BLaER1 (cell line): ENCODE results near the gene CHCHD3.

ENCODE experiments used
- H3K27ac ChIP-seq: shearing (Covaris generic); formaldehyde crosslinking; 2 replicates; pipeline ENCODE4 v1.8.1; 2022
- H3K27me3 ChIP-seq: shearing (Covaris generic); formaldehyde crosslinking; 2 replicates; pipeline ENCODE4 v1.8.1; 2022
- H3K36me3 ChIP-seq: shearing (Covaris generic); formaldehyde crosslinking; 2 replicates; pipeline ENCODE4 v1.8.1; 2022
- H3K4me1 ChIP-seq: shearing (Covaris generic); formaldehyde crosslinking; 2 replicates; pipeline ENCODE4 v1.8.1; 2022
- H3K4me2 ChIP-seq: shearing (Covaris generic); formaldehyde crosslinking; 2 replicates; pipeline ENCODE4 v1.8.1; 2022
- H3K4me3 ChIP-seq: shearing (Covaris generic); formaldehyde crosslinking; 2 replicates; pipeline ENCODE4 v1.8.1; 2022
- H3K9ac ChIP-seq: shearing (Covaris generic); formaldehyde crosslinking; 2 replicates; pipeline ENCODE4 v1.8.1; 2022
- H3K9me3 ChIP-seq: shearing (Covaris generic); formaldehyde crosslinking; 2 replicates; pipeline ENCODE4 v1.8.1; 2022
- H4K20me1 ChIP-seq: shearing (Covaris generic); formaldehyde crosslinking; 2 replicates; pipeline ENCODE4 v1.8.1; 2022
- Cebpa-rat ChIP-seq: shearing (Covaris generic); IDR thresholded peaks from 2 replicates; pipeline ENCODE4 v1.8.1; 2022

The CHCHD3 gene

DNA sequence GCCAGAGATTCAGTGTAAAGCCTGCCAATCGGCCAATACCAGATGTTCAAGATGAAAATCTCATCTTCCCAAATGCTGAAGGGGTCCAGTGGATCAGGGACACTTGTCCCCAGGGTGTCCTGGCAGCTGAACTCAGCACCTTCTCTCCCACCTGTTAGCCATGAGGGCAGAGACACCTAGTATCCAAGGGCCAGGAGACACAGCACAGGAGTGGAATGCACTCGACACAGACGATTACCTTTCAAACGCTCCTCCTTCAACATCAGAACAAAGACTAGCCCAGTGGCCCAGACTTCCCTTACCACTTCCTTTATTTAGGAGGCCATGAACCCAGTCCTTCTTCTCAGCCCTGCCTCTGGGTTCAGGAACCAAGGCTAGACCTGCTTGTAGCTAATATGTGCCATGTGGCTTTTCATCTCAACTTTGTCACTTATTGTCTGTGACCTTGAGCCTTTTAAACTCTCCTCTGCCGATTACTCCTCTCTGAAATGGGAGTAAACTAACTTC is 325.4 kb downstream of the CHCHD3 start:
- H3K27ac ChIP-seq: no peak overlapping the region
- no peak overlapping the region for H3K4me3 ChIP-seq
- no peak for TF ChIP-seq Cebpa-rat
- no peak overlapping the region for H3K9ac ChIP-seq
- peak overlapping the region; percentile 5 for H3K4me2 ChIP-seq
- peaks cover 17% of the 10 kb centered on the region for H3K4me1 ChIP-seq
- H3K36me3 ChIP-seq: no peaks in the 10 kb centered on the region
- H3K9me3 ChIP-seq: no peaks in the 10 kb centered on the region
- no peaks in the 10 kb centered on the region for H4K20me1 ChIP-seq
- H3K27me3 ChIP-seq: no peaks in the 10 kb centered on the region

- Histone ChIP-seq H3K36me3 (no peaks in the 10 kb centered on the region), H3K27me3 (no peaks in the 10 kb centered on the region), H3K4me2 (peak overlapping the region; percentile 5), H3K4me1 (peaks cover 22% of the 10 kb centered on the region), H3K4me3 (no peak overlapping the region), H3K9ac (no peak overlapping the region), H4K20me1 (no peaks in the 10 kb centered on the region), H3K27ac (no peak overlapping the region), H3K9me3 (no peaks in the 10 kb centered on the region)
- no peak for TF ChIP-seq Cebpa-rat
Measured at GRCh38 chr7:132755538-132756483, 326.1 kb downstream of the CHCHD3 start.

GRCh38 chr7:132752431-132752830 is 329.5 kb downstream of the CHCHD3 start:
- TF ChIP-seq Cebpa-rat: no peak
- Histone ChIP-seq H3K9ac (no peak overlapping the region), H3K27me3 (no peaks in the 10 kb centered on the region), H3K9me3 (no peaks in the 10 kb centered on the region), H3K4me1 (peaks cover 35% of the 10 kb centered on the region), H3K4me3 (no peak overlapping the region), H3K36me3 (no peaks in the 10 kb centered on the region), H4K20me1 (no peaks in the 10 kb centered on the region), H3K27ac (no peak overlapping the region), H3K4me2 (no peak overlapping the region)

- Histone ChIP-seq H3K36me3 (no peaks in the 10 kb centered on the region), H3K9ac (no peak overlapping the region), H3K9me3 (no peaks in the 10 kb centered on the region), H3K27ac (no peak overlapping the region), H4K20me1 (no peaks in the 10 kb centered on the region), H3K4me1 (peaks cover 28% of the 10 kb centered on the region), H3K4me2 (no peak overlapping the region), H3K4me3 (no peak overlapping the region), H3K27me3 (no peaks in the 10 kb centered on the region)
- TF ChIP-seq Cebpa-rat: no peak
Measured at GRCh38 chr7:132751244-132751647, 330.6 kb downstream of the CHCHD3 start.

GRCh38 chr7:132750530-132751217 is 331.2 kb downstream of the CHCHD3 start:
- no peak overlapping the region for H3K9ac ChIP-seq
- H3K4me3 ChIP-seq: no peak overlapping the region

DNA sequence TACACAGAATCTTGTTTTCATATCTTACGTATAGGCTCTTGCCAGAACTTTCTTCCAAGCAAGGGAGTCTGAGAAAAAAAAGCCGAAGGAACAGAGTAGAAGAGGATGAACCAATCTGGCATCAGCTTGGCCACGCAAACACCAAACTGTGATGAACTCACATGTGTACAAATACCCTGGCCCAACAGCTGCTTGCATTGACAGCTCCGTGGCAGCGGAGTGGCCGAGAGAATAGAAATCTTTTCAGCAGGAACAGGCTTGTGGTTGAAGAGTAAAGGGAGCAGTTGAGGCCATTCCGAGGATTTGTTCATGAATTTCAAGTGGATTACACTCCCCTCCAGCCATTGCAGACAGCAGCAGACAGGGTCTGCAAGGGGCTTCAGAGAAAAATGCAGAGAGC is 331.8 kb downstream of the CHCHD3 start:
- no peaks in the 10 kb centered on the region for H3K9me3 ChIP-seq
- H3K27me3 ChIP-seq: no peaks in the 10 kb centered on the region
- H3K4me2 ChIP-seq: peak overlapping the region; percentile 37

More at GRCh38 chr7:132750530-132751217, 331.2 kb downstream of the CHCHD3 start:
- H3K27ac ChIP-seq: no peak overlapping the region
- peak overlapping the region; percentile 37 for H3K4me2 ChIP-seq
- peaks cover 25% of the 10 kb centered on the region for H3K4me1 ChIP-seq
- H4K20me1 ChIP-seq: no peaks in the 10 kb centered on the region
- H3K9me3 ChIP-seq: no peaks in the 10 kb centered on the region
- H3K27me3 ChIP-seq: no peaks in the 10 kb centered on the region
- TF ChIP-seq Cebpa-rat: no peak
- no peaks in the 10 kb centered on the region for H3K36me3 ChIP-seq

GRCh38 chr7:132745510-132745909 is 336.4 kb downstream of the CHCHD3 start:
- H3K4me2 ChIP-seq: no peak overlapping the region
- peaks cover 17% of the 10 kb centered on the region for H3K4me1 ChIP-seq
- H4K20me1 ChIP-seq: no peaks in the 10 kb centered on the region
- peaks cover 22% of the 10 kb centered on the region for H3K9me3 ChIP-seq
- no peak overlapping the region for H3K4me3 ChIP-seq
- H3K27me3 ChIP-seq: no peaks in the 10 kb centered on the region
- no peak overlapping the region for H3K27ac ChIP-seq
- no peak for TF ChIP-seq Cebpa-rat
- no peaks in the 10 kb centered on the region for H3K36me3 ChIP-seq
- no peak overlapping the region for H3K9ac ChIP-seq

More for the DNA sequence above, 331.8 kb downstream of the CHCHD3 start:
- Histone ChIP-seq H3K4me1 (peaks cover 25% of the 10 kb centered on the region), H3K4me3 (no peak overlapping the region), H3K36me3 (no peaks in the 10 kb centered on the region), H3K9ac (no peak overlapping the region), H4K20me1 (no peaks in the 10 kb centered on the region), H3K27ac (no peak overlapping the region)
- TF ChIP-seq Cebpa-rat: no peak

DNA sequence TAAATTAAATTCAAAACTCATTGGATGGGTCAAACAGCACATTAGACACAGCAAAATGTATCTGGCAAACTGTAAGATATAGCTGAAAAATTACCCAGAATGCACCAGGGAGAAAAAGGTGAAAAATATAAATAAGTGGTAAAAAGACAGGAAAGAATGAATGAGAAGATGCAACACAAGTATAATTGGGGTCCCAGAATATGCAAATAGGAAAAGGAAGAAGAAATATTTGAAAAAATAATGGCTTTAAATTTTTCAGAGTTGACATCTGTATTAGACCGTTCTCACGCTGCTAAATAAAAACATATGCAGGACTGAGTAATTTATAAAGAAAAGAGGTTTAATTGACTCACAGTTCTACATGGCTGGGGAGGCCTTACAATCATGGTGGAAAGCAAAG is 337.9 kb downstream of the CHCHD3 start:
- no peaks in the 10 kb centered on the region for H3K27me3 ChIP-seq
- no peaks in the 10 kb centered on the region for H4K20me1 ChIP-seq
- TF ChIP-seq Cebpa-rat: no peak
- no peak overlapping the region for H3K27ac ChIP-seq
- no peak overlapping the region for H3K4me3 ChIP-seq
- H3K9ac ChIP-seq: no peak overlapping the region
- no peaks in the 10 kb centered on the region for H3K36me3 ChIP-seq
- peaks cover 1% of the 10 kb centered on the region for H3K4me1 ChIP-seq
- H3K4me2 ChIP-seq: no peak overlapping the region
- peaks cover 22% of the 10 kb centered on the region for H3K9me3 ChIP-seq

DNA sequence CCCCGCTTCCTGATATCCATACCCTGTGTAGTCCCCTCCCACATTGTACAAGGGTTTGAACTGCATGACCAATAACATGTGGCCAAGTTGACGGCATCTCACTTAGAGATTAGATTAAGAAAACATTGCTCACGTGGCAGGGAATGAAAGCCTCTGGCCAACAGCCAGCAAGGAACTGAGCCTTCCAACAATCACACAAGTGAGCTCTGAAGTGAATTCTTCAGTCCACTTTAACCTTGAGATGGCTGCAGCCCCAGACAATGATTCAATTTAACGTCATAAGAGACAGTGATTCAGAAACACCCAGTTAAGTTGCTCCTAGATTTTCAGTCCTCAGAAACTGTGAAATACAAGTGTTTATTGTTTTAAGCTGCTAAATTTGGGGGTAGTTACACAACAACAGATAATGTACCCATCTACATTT is 339.7 kb downstream of the CHCHD3 start:
- no peak overlapping the region for H3K27ac ChIP-seq
- H3K9ac ChIP-seq: no peak overlapping the region
- no peak overlapping the region for H3K4me3 ChIP-seq
- H4K20me1 ChIP-seq: no peaks in the 10 kb centered on the region
- H3K36me3 ChIP-seq: no peaks in the 10 kb centered on the region
- peaks cover 22% of the 10 kb centered on the region for H3K9me3 ChIP-seq
- no peaks in the 10 kb centered on the region for H3K4me1 ChIP-seq
- no peak overlapping the region for H3K4me2 ChIP-seq
- no peak for TF ChIP-seq Cebpa-rat
- H3K27me3 ChIP-seq: no peaks in the 10 kb centered on the region

- H3K9me3 ChIP-seq: peaks cover 22% of the 10 kb centered on the region
- H3K4me1 ChIP-seq: no peaks in the 10 kb centered on the region
- H4K20me1 ChIP-seq: no peaks in the 10 kb centered on the region
- no peaks in the 10 kb centered on the region for H3K36me3 ChIP-seq
- H3K4me3 ChIP-seq: no peak overlapping the region
- H3K9ac ChIP-seq: no peak overlapping the region
- no peak for TF ChIP-seq Cebpa-rat
- H3K4me2 ChIP-seq: no peak overlapping the region
- H3K27ac ChIP-seq: no peak overlapping the region
- H3K27me3 ChIP-seq: no peaks in the 10 kb centered on the region
Measured at GRCh38 chr7:132740176-132740575, 341.7 kb downstream of the CHCHD3 start.
